PC-3 (cell line): Measurements from ENCODE around the gene KCNQ4.

Experiments
- CTCF ChIP-seq: fragments of 300-600 bp; sonication (generic); conservative IDR thresholded peaks from 2 replicates; pipeline ENCODE4 v1.5.1; 2017; ENCODE audit warnings: antibody characterized with exemption, low read depth, mild to moderate bottlenecking, low read length
- EZH2 ChIP-seq: fragments of 300-600 bp; sonication (generic); IDR thresholded peaks from one replicate; pipeline ENCODE4 v1.6.1; 2017; ENCODE audit warnings: antibody characterized with exemption, mild to moderate bottlenecking, low read length; ENCODE audit not compliant: unreplicated experiment
- EZH2phosphoT487 ChIP-seq: fragments of 300-600 bp; sonication (generic); IDR thresholded peaks from 2 replicates; pipeline ENCODE4 v1.6.1; 2018; ENCODE audit warnings: mild to moderate bottlenecking, antibody characterized with exemption, low read length, borderline replicate concordance

DNA sequence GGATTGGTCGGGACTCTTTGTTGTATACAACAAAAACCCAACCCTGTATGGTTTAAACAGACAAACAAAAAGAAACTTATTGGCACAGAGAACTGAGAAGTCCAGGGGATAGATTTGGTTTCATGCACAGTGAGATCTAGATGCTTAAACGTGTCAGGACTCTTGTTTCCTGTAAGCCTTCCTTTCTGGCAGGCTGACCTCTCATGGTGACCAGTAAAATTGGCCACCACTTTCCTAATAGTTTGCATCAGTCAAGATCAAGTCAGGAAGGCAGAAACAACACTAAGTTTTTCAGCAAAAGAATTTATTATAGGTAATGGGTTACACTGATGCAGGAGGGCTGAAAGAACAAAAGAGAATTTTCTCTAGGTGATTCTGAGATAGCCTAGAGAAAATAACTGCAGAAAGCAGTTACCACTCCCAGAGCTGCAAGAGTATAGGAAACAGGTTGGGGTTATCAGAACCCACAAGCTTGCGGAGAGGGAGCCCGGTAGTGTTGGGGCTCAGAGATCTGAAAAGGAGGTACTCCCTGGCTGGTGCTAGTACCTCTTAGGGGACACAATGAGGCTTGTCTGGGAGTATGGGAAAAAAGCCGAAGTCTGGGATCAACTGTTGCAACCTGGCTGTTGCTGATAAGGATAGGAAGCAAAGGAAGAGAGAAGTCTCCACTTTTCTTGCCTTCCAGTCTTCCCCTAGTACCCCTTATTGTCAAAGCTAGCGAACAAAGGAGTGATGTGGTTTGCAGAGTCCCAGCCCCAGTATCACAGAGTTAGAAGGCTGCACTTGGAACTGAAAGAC is 57.1 kb downstream of the KCNQ4 start:
- TF ChIP-seq CTCF (no peak), EZH2 (no peak), EZH2phosphoT487 (no peak)
